K562 (cell line): ENCODE data around the gene GHITM. TPM values are rescaled to one million over a fixed set of nuclear protein-coding genes. Genes with fewer than 3 reads are reported as not detected.

Experiments
- ARID3A ChIP-seq: IDR thresholded peaks from 2 replicates; pipeline ENCODE4 v1.6.1; 2012; ENCODE audit warnings: low read depth, low read length, improper control_type of control experiment, borderline replicate concordance
- DACH1 ChIP-seq: fragments of 450-650 bp; IDR thresholded peaks from 2 replicates; pipeline ENCODE4 v1.6.1; 2018; ENCODE audit not compliant: partially characterized antibody
- GTF2E2 ChIP-seq: fragments of 200-800 bp; sonication (Bioruptor generic); IDR thresholded peaks from 2 replicates; pipeline ENCODE4 v1.6.1; 2016; ENCODE audit warnings: missing genetic modification characterization, missing compliant biosample characterization
- HNRNPUL1 ChIP-seq: fragments of 200-400 bp; formaldehyde crosslinking; IDR thresholded peaks from 2 replicates; pipeline ENCODE4 v1.6.1; 2017; ENCODE audit warnings: low read length
- MAZ ChIP-seq, 2 experiments: fragments of 450-650 bp in 1 of 2; sonication (generic) in 1 of 2; formaldehyde crosslinking; IDR thresholded peaks in 1 of 2; conservative IDR thresholded peaks in 1 of 2; 2 replicates each; pipeline versions ENCODE4 v1.4.0 to v1.5.0; 2020; ENCODE audit warnings: mild to moderate bottlenecking in 1 of 2, missing genetic modification reagents in 1 of 2
- MCM5 ChIP-seq: fragments of 450-650 bp; IDR thresholded peaks from 2 replicates; pipeline ENCODE4 v1.6.1; 2016; ENCODE audit warnings: low read depth
- NFE2L1 ChIP-seq: fragments of 450-650 bp; IDR thresholded peaks from 2 replicates; pipeline ENCODE4 v1.6.1; 2016; ENCODE audit warnings: missing genetic modification characterization, low read depth, mild to moderate bottlenecking, missing compliant biosample characterization, moderate library complexity, borderline replicate concordance
- NR0B1 ChIP-seq: fragments of 450-650 bp; IDR thresholded peaks from one replicate; pipeline ENCODE4 v1.6.1; 2018; ENCODE audit warnings: mild to moderate bottlenecking, moderate library complexity; ENCODE audit not compliant: partially characterized antibody
- NR3C1 ChIP-seq: sonication (generic); formaldehyde crosslinking; IDR thresholded peaks from 2 replicates; pipeline ENCODE4 v1.8.1; 2022; ENCODE audit warnings: missing genetic modification reagents
- PTBP1 ChIP-seq: fragments of 200-400 bp; formaldehyde crosslinking; IDR thresholded peaks from 2 replicates; pipeline ENCODE4 v1.6.1; 2017; ENCODE audit warnings: low read depth, low read length
- RBM39 ChIP-seq: fragments of 200-400 bp; formaldehyde crosslinking; optimal IDR thresholded peaks from 2 replicates; pipeline ENCODE3; 2018; ENCODE audit warnings: low read depth, low read length
- TEAD4 ChIP-seq, 2 experiments: sonication (generic) in 1 of 2; formaldehyde crosslinking in 1 of 2; IDR thresholded peaks; 2 replicates each; pipeline versions ENCODE4 v1.6.1 to v1.8.0; 2012 to 2022; ENCODE audit warnings: borderline replicate concordance in 1 of 2, inconsistent platforms in 1 of 2, low read length in 1 of 2, mild to moderate bottlenecking in 1 of 2, missing genetic modification reagents in 1 of 2
- TOE1 ChIP-seq, 2 experiments: fragments of 450-650 bp in 1 of 2; sonication (generic) in 1 of 2; formaldehyde crosslinking in 1 of 2; IDR thresholded peaks; 2 replicates each; pipeline versions ENCODE4 v1.7.1 to v1.8.0; 2016 to 2022; ENCODE audit warnings: borderline replicate concordance in 2 of 2, mild to moderate bottlenecking in 2 of 2, antibody characterized with exemption in 1 of 2, inconsistent platforms in 1 of 2, low read depth in 1 of 2, missing genetic modification reagents in 1 of 2, moderate library complexity in 1 of 2
- ZBTB17 ChIP-seq: fragments of 450-650 bp; formaldehyde crosslinking; IDR thresholded peaks from 2 replicates; pipeline ENCODE4 v1.4.0; 2020; ENCODE audit warnings: mild to moderate bottlenecking
- ZBTB33 ChIP-seq: sonication (generic); formaldehyde crosslinking; IDR thresholded peaks from 2 replicates; pipeline ENCODE4 v1.8.1; 2023; ENCODE audit warnings: mild to moderate bottlenecking, missing genetic modification reagents
- ZBTB7A ChIP-seq: IDR thresholded peaks from 2 replicates; pipeline ENCODE4 v1.6.1; 2011; ENCODE audit warnings: low read depth, mild to moderate bottlenecking, low read length, moderate library complexity, borderline replicate concordance; ENCODE audit not compliant: control insufficient read depth
- ZSCAN29 ChIP-seq: fragments of 450-650 bp; IDR thresholded peaks from 2 replicates; pipeline ENCODE4 v1.6.1; 2017
- ZSCAN32 ChIP-seq: fragments of 450-650 bp; formaldehyde crosslinking; IDR thresholded peaks from 2 replicates; pipeline ENCODE4 v1.4.0; 2020; ENCODE audit warnings: mild to moderate bottlenecking, moderate library complexity
- polyA plus RNA-seq, 8 experiments: library from polyadenylated mRNA; depleted of rRNA in 4 of 8; stranded (reverse) in 5 of 8; unstranded in 3 of 8; fragments of >200 nt; fragmentation: Nextera tagmentation in 2 of 8; fragmentation: Illumina TruSeq in 1 of 8; extraction: Ambion mirVana in 2 of 8; extraction: Trizol in 1 of 8; gene quantifications; 2 replicates each; pipeline versions ENCODE4 v1.2.1 to v1.2.3, GENCODE V29; 2011 to 2014; ENCODE audit warnings: inconsistent platforms in 1 of 8, missing spikeins in 1 of 8
- total RNA-seq, 7 experiments: library from RNA; depleted of rRNA in 6 of 7; stranded (reverse); fragments of >200 nt in 6 of 7; fragmentation: Illumina TruSeq in 2 of 7; extraction: Trizol in 2 of 7; gene quantifications; 2 replicates each; pipeline versions ENCODE4 v1.2.1 to v1.2.3, GENCODE V29; 2011 to 2021; ENCODE audit warnings: low replicate concordance in 1 of 7

GHITM gene
- total and polyA plus RNA-seq, 9 of the 15 experiments (the other 6 are each of a cell fraction or from before 2014, with no cell fraction given) = 322 to 1,258 (median 386) TPM

GRCh38 chr10:84139126-84140035 is at the start of gene GHITM (continued):
- TF ChIP-seq ARID3A (no peak), RBM39 (no peak), NR3C1 (CRISPR knock-in tag) (peak; percentile 94), ZBTB33 (CRISPR knock-in tag) (peak; percentile 31; the same call in 1 of the 2 replicates), TOE1 (IDR thresholded peaks at IDR 0.05; ENCODE audit: borderline replicate concordance) (peak; percentile 14; the same call in 1 of the 2 replicates), TOE1 (CRISPR knock-in tag; IDR thresholded peaks at IDR 0.05; ENCODE audit: borderline replicate concordance, low read depth) (no peak; the same call in 1 of the 2 replicates), TEAD4 (IDR thresholded peaks at IDR 0.05; ENCODE audit: low read length) (no peak; the same call in 1 of the 2 replicates), TEAD4 (CRISPR knock-in tag; IDR thresholded peaks at IDR 0.05; ENCODE audit: borderline replicate concordance) (no peak), NR0B1 (no peak), ZSCAN29 (0 out of 2 replicates have a peak, but pooled peaks have one; percentile 58), NFE2L1 (peak; percentile 76), GTF2E2 (peak; percentile 87), PTBP1 (no peak), MCM5 (no peak), ZBTB7A (peak; percentile 59; the same call in 1 of the 2 replicates), ZBTB17 (CRISPR knock-in tag) (0 out of 2 replicates have a peak, but pooled peaks have one; percentile 56), ZSCAN32 (CRISPR knock-in tag) (peak; percentile 96), DACH1 (peak; percentile 56), HNRNPUL1 (no peak), MAZ (CRISPR knock-in tag; conservative IDR thresholded peaks at IDR 0.05 in 1 of 2, IDR thresholded peaks at IDR 0.05 in 1 of 2) (peak; percentile 83 to 89; a peak in 3 of 4 replicates)
